GM18867 (cell line): Measurements from ENCODE around the gene ETV1.

Experiments
- ATAC-seq: cut with Tn5 transposase; IDR thresholded peaks from one replicate; pipeline ENCODE4 v1.9.1; 2021; ENCODE audit warnings: mild to moderate bottlenecking, moderate library complexity; ENCODE audit not compliant: unreplicated experiment

The ETV1 gene

GRCh38 chr7:13987395-13987794, 2.1 kb downstream of the ETV1 start:
- ATAC-seq = no peak

- no peak for ATAC-seq
Observed at GRCh38 chr7:13986208-13986607, 3.3 kb downstream of the ETV1 start.

- no peak for ATAC-seq
Observed at GRCh38 chr7:13984831-13985685, 4.4 kb downstream of the ETV1 start.

GRCh38 chr7:13984061-13984460, 5.4 kb downstream of the ETV1 start:
- ATAC-seq = no peak

GRCh38 chr7:13982940-13983677, 6.4 kb downstream of the ETV1 start:
- ATAC-seq = no peak

- no peak for ATAC-seq
Observed at GRCh38 chr7:13981070-13981469, 8.4 kb downstream of the ETV1 start.

- ATAC-seq = no peak
Observed at GRCh38 chr7:13980474-13980873, 9.0 kb downstream of the ETV1 start.

- no peak for ATAC-seq
Observed at GRCh38 chr7:13979671-13980435, 9.6 kb downstream of the ETV1 start.

- ATAC-seq = no peak
Observed at GRCh38 chr7:13976594-13976993, 12.9 kb downstream of the ETV1 start.

- no peak for ATAC-seq
Observed at GRCh38 chr7:13965077-13965476, 24.4 kb downstream of the ETV1 start.

GRCh38 chr7:13963925-13964324, 25.5 kb downstream of the ETV1 start:
- no peak for ATAC-seq

GRCh38 chr7:13955494-13955893, 34.0 kb downstream of the ETV1 start:
- ATAC-seq = no peak

GRCh38 chr7:13953368-13953767, 36.1 kb downstream of the ETV1 start:
- ATAC-seq = no peak

- no peak for ATAC-seq
Observed at GRCh38 chr7:13952921-13953320, 36.5 kb downstream of the ETV1 start.

- ATAC-seq = no peak
Observed at GRCh38 chr7:13949939-13950338, 39.5 kb downstream of the ETV1 start.

- ATAC-seq = no peak
Observed at GRCh38 chr7:13949445-13949844, 40.0 kb downstream of the ETV1 start.

- ATAC-seq = peak; percentile 51
Observed at GRCh38 chr7:13948019-13948801, 41.3 kb downstream of the ETV1 start.

GRCh38 chr7:13947535-13947934, 41.9 kb downstream of the ETV1 start:
- ATAC-seq = no peak

GRCh38 chr7:13946181-13946580, 43.3 kb downstream of the ETV1 start:
- no peak for ATAC-seq

- no peak for ATAC-seq
Observed at GRCh38 chr7:13945670-13946069, 43.8 kb downstream of the ETV1 start.

- ATAC-seq = no peak
Observed at GRCh38 chr7:13933536-13933935, 55.9 kb downstream of the ETV1 start.
